HL-60 (cell line): Measurements from ENCODE around the gene CRMP1.
A peak's percentile ranks its signal among the peaks of the same experiment; 100 is the strongest.

ENCODE experiments used
- DNase-seq, 2 experiments: peaks; one replicate each; pipeline ENCODE4 v3.0.0-alpha.2; 2010 to 2020; ENCODE audit warnings: low read depth in 1 of 2, low spot score in 1 of 2
- H3K27ac ChIP-seq: fragments of 250-450 bp; sonication (Bioruptor Pico); replicated peaks from 2 replicates; pipeline ENCODE4 v1.5.1; 2020; ENCODE audit warnings: mild to moderate bottlenecking, moderate library complexity
- H3K27me3 ChIP-seq: fragments of 250-450 bp; sonication (Bioruptor Pico); 2 replicates; pipeline ENCODE4 v1.5.1; 2021; ENCODE audit warnings: mild to moderate bottlenecking, moderate library complexity; ENCODE audit not compliant: insufficient read depth, poor library complexity, severe bottlenecking
- H3K4me3 ChIP-seq: replicated peaks from 2 replicates; pipeline ENCODE4 v1.5.1; 2011; ENCODE audit warnings: mild to moderate bottlenecking, control low read depth, low read length; ENCODE audit not compliant: insufficient read depth
- GABPA ChIP-seq: IDR thresholded peaks from 2 replicates; pipeline ENCODE4 v1.6.1; 2012; ENCODE audit warnings: low read depth
- POLR2AphosphoS5 ChIP-seq: IDR thresholded peaks from 2 replicates; pipeline ENCODE4 v1.6.1; 2012; ENCODE audit warnings: low read depth
- SPI1 ChIP-seq: IDR thresholded peaks from 2 replicates; pipeline ENCODE4 v1.6.1; 2012; ENCODE audit warnings: low read depth, mild to moderate bottlenecking, borderline replicate concordance
- TF ChIP-seq, protein P1 (sequence below): IDR thresholded peaks from one replicate; pipeline ENCODE4 v1.5.1; 2011; ENCODE audit warnings: low read length, control low read depth, inconsistent platforms; ENCODE audit not compliant: insufficient read depth
- TF ChIP-seq, protein P2 (sequence below): IDR thresholded peaks from 2 replicates; pipeline ENCODE4 v1.6.1; 2012; ENCODE audit warnings: low read depth; ENCODE audit not compliant: insufficient replicate concordance

Gene CRMP1

DNA sequence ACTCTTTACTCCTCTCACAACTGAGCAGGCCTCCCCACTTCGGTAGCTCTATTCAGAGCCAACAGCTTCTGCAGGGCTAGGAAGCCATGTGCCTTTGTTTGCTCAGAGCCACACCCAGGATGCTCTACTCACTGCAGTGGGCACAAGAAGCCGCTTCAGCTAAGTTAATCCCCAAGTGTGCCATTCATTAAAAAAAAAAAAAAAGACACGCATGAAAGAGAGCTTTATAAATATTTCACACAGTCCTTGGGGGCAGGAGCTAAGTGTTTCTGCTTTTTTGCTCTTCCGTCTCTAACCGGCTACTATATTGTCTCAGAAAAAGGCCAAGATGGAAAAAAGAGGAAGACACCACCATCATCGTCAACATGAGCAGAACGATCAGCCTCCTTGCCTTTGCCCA lies 8.1 kb downstream of the CRMP1 start:
- TF ChIP-seq SPI1 (peak; percentile 13; the same call in 1 of the 2 replicates), GABPA (no peak), POLR2AphosphoS5 (no peak)
- TF ChIP-seq, protein P1, sequence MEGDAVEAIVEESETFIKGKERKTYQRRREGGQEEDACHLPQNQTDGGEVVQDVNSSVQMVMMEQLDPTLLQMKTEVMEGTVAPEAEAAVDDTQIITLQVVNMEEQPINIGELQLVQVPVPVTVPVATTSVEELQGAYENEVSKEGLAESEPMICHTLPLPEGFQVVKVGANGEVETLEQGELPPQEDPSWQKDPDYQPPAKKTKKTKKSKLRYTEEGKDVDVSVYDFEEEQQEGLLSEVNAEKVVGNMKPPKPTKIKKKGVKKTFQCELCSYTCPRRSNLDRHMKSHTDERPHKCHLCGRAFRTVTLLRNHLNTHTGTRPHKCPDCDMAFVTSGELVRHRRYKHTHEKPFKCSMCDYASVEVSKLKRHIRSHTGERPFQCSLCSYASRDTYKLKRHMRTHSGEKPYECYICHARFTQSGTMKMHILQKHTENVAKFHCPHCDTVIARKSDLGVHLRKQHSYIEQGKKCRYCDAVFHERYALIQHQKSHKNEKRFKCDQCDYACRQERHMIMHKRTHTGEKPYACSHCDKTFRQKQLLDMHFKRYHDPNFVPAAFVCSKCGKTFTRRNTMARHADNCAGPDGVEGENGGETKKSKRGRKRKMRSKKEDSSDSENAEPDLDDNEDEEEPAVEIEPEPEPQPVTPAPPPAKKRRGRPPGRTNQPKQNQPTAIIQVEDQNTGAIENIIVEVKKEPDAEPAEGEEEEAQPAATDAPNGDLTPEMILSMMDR = no peak
- TF ChIP-seq, protein P2, sequence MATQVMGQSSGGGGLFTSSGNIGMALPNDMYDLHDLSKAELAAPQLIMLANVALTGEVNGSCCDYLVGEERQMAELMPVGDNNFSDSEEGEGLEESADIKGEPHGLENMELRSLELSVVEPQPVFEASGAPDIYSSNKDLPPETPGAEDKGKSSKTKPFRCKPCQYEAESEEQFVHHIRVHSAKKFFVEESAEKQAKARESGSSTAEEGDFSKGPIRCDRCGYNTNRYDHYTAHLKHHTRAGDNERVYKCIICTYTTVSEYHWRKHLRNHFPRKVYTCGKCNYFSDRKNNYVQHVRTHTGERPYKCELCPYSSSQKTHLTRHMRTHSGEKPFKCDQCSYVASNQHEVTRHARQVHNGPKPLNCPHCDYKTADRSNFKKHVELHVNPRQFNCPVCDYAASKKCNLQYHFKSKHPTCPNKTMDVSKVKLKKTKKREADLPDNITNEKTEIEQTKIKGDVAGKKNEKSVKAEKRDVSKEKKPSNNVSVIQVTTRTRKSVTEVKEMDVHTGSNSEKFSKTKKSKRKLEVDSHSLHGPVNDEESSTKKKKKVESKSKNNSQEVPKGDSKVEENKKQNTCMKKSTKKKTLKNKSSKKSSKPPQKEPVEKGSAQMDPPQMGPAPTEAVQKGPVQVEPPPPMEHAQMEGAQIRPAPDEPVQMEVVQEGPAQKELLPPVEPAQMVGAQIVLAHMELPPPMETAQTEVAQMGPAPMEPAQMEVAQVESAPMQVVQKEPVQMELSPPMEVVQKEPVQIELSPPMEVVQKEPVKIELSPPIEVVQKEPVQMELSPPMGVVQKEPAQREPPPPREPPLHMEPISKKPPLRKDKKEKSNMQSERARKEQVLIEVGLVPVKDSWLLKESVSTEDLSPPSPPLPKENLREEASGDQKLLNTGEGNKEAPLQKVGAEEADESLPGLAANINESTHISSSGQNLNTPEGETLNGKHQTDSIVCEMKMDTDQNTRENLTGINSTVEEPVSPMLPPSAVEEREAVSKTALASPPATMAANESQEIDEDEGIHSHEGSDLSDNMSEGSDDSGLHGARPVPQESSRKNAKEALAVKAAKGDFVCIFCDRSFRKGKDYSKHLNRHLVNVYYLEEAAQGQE = no peak
- no peak overlapping the region for H3K4me3 ChIP-seq
- H3K27ac ChIP-seq = no peak overlapping the region
- H3K27me3 ChIP-seq = peaks cover 18% of the 10 kb centered on the region
- DNase-seq = no peak

- TF ChIP-seq GABPA (no peak), SPI1 (no peak)
- TF ChIP-seq, protein P2 = no peak
- Histone ChIP-seq H3K27ac (no peak overlapping the region), H3K4me3 (no peak overlapping the region), H3K27me3 (peaks cover 14% of the 10 kb centered on the region)
- DNase-seq = no peak
These were observed 9.0 kb downstream of the CRMP1 start for GRCh38 chr4:5883916-5884315.

GRCh38 chr4:5882947-5883346 lies 9.9 kb downstream of the CRMP1 start:
- Histone ChIP-seq H3K4me3 (no peak overlapping the region), H3K27ac (no peak overlapping the region), H3K27me3 (peaks cover 10% of the 10 kb centered on the region)
- TF ChIP-seq, protein P1 = no peak
- no peak for DNase-seq

DNA sequence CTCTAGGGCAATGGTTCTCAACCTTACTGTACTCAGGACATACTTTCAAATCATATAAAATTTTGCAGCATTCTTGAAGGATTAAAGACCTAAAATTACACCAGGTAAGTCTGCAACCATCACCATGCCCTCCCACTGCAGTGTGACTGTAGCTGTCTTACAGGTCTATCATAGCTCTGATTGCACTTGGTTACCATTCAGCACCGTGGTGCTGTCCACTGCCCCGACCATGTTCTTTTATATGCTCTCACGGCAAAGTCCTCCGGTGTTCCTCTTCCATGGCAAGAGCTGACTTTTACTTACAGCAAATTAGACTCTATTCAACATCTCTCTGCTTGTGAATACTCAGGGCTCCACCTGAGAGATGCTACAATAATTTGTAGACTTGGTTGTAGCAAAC lies 11.5 kb downstream of the CRMP1 start:
- no peak for DNase-seq
- H3K27me3 ChIP-seq = no peaks in the 10 kb centered on the region
- no peak for TF ChIP-seq POLR2AphosphoS5
- TF ChIP-seq, protein P2 = peak; percentile 86
- H3K4me3 ChIP-seq = no peak overlapping the region
- no peak overlapping the region for H3K27ac ChIP-seq
